Erythroblast (primary cell): ENCODE measurements around the gene FOXL3.

Experiments used
- DNase-seq, 2 experiments: peaks; one replicate each; lab custom pipeline; 2025; lab: John Stamatoyannopoulos, UW
- GATA1 ChIP-seq: IDR thresholded peaks from 2 replicates; pipeline ENCODE4 v1.6.1; 2011; ENCODE audit warnings: low read depth, mild to moderate bottlenecking, control low read depth, low read length, moderate library complexity
- POLR2A ChIP-seq: IDR thresholded peaks from 2 replicates; pipeline ENCODE4 v1.6.1; 2011; ENCODE audit warnings: mild to moderate bottlenecking, low read length

The FOXL3 gene

GRCh38 chr7:339696-340095 is 49.7 kb downstream of the FOXL3 start:
- TF ChIP-seq POLR2A (no peak), GATA1 (no peak)
- DNase-seq: no peak

- no peak for DNase-seq
- TF ChIP-seq POLR2A: no peak
- no peak for TF ChIP-seq GATA1
These were observed 50.4 kb downstream of the FOXL3 start for GRCh38 chr7:340200-340937.
